ENCODE results near the gene AP2M1.

AP2M1 gene

GRCh38 chr3:184168363-184169120 is 6.1 kb upstream of the AP2M1 start:
- no peak overlapping the region for H3K27ac ChIP-seq
- TF ChIP-seq ZFX (IDR thresholded peaks at IDR 0.05), result no peak
- TF ChIP-seq CTCF (conservative IDR thresholded peaks at IDR 0.05), result no peak

- TF ChIP-seq CTCF (conservative IDR thresholded peaks at IDR 0.05), result no peak
- TF ChIP-seq ZFX (IDR thresholded peaks at IDR 0.05), result no peak
- H3K27ac ChIP-seq, result no peak overlapping the region
Measured at GRCh38 chr3:184169896-184170875, 4.5 kb upstream of the AP2M1 start.

- H3K27ac ChIP-seq, result no peak overlapping the region
- no peak for TF ChIP-seq CTCF (conservative IDR thresholded peaks at IDR 0.05)
- TF ChIP-seq ZFX (IDR thresholded peaks at IDR 0.05), result no peak
Measured at GRCh38 chr3:184171562-184171961, 3.1 kb upstream of the AP2M1 start.

- TF ChIP-seq ZFX (IDR thresholded peaks at IDR 0.05), result no peak
- TF ChIP-seq CTCF (conservative IDR thresholded peaks at IDR 0.05), result no peak
- H3K27ac ChIP-seq, result no peak overlapping the region
Measured at GRCh38 chr3:184172681-184173373, 1.8 kb upstream of the AP2M1 start.

- no peak for TF ChIP-seq ZFX (IDR thresholded peaks at IDR 0.05)
- TF ChIP-seq CTCF (conservative IDR thresholded peaks at IDR 0.05), result no peak
Measured at GRCh38 chr3:184173374-184173722, 1.3 kb upstream of the AP2M1 start.

GRCh38 chr3:184174284-184174645 is 390 bp upstream of the AP2M1 start:
- H3K27ac ChIP-seq, result no peak overlapping the region
- TF ChIP-seq ZFX (IDR thresholded peaks at IDR 0.05) (no peak), CTCF (conservative IDR thresholded peaks at IDR 0.05) (no peak)

More at GRCh38 chr3:184173374-184173722, 1.3 kb upstream of the AP2M1 start:
- no peak overlapping the region for H3K27ac ChIP-seq

Measured in C4-2B (cell line).